ENCODE data around the gene TDO2. TPM values are rescaled to one million over a fixed set of nuclear protein-coding genes. Genes with fewer than 3 reads are reported as not detected.

Gene TDO2
- total RNA-seq, 2 experiments from 2014 or later: not detected

- ChIA-PET CTCF (interaction anchor here (1.0 kb wide), 1 partner anchor 10 kb away, joined by 3 read pairs; no protein-coding TSS in a partner anchor), POLR2A (no interaction called here)
Measured at GRCh38 chr4:155966731-155967395, 63.4 kb downstream of the TDO2 start.

More at GRCh38 chr4:155966731-155967395, 63.4 kb downstream of the TDO2 start:
- peaks cover 3% of the 10 kb centered on the region for H3K9me3 Mint-ChIP-seq
- H3K4me3 Mint-ChIP-seq: no peak overlapping the region
- peaks cover 4% of the 10 kb centered on the region for H3K4me1 Mint-ChIP-seq
- no peak overlapping the region for H3K27ac Mint-ChIP-seq
- H3K36me3 Mint-ChIP-seq (ENCODE audit: low read depth): no peaks in the 10 kb centered on the region
- no peaks in the 10 kb centered on the region for H3K27me3 Mint-ChIP-seq
- no peak for DNase-seq

Other genes with a start within 250 kb of the TDO2 start
- gene GUCY1A1, start 236.8 kb upstream of the TDO2 start, total RNA-seq: not detected
- under 1 TPM in 1 of 2 experiments, not detected in 1; 0.10 TPM for gene GUCY1B1, start 144.7 kb upstream of the TDO2 start, total RNA-seq
- not detected for gene ASIC5, start 37.4 kb upstream of the TDO2 start, total RNA-seq
- 1 to 10 TPM; 5.2 to 5.3 TPM for gene CTSO, start 50.2 kb downstream of the TDO2 start, total RNA-seq